Measurements from ENCODE around the gene RARA.
"Not testable (repeated sequence)": the region's sequence is repeated elsewhere in the genome, so short reads cannot be mapped to it uniquely, and the experiment has no call there.

DNA sequence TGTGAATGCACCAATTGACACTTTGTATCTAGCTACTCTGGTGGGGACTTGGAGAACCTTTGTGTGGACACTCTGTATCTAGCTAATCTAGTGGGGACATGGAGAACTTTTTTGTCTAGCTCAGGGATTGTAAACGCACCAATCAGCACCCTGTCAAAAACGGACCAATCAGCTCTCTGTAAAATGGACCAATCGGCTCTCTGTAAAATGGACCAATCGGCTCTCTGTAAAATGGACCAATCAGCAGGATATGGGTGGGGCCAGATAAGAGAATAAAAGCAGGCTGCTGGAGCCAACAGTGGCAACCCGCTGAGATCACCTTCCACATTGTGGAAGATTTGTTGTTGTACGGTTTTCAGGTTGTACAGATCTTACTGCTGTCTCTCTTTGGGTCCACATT, 67.6 kb downstream of the RARA start:
- not testable (repeated sequence) for TF ChIP-seq EZH2 (IDR thresholded peaks at IDR 0.05; ENCODE audit: low read depth)
- TF ChIP-seq, protein P1, sequence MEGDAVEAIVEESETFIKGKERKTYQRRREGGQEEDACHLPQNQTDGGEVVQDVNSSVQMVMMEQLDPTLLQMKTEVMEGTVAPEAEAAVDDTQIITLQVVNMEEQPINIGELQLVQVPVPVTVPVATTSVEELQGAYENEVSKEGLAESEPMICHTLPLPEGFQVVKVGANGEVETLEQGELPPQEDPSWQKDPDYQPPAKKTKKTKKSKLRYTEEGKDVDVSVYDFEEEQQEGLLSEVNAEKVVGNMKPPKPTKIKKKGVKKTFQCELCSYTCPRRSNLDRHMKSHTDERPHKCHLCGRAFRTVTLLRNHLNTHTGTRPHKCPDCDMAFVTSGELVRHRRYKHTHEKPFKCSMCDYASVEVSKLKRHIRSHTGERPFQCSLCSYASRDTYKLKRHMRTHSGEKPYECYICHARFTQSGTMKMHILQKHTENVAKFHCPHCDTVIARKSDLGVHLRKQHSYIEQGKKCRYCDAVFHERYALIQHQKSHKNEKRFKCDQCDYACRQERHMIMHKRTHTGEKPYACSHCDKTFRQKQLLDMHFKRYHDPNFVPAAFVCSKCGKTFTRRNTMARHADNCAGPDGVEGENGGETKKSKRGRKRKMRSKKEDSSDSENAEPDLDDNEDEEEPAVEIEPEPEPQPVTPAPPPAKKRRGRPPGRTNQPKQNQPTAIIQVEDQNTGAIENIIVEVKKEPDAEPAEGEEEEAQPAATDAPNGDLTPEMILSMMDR (conservative IDR thresholded peaks at IDR 0.05) = not testable (repeated sequence)

Data from PC-9 (cell line).